GM23248 (cell line): Measurements from ENCODE around the gene CMIP. TPM values are rescaled to one million over a fixed set of nuclear protein-coding genes. Genes with fewer than 3 reads are reported as not detected.

ENCODE experiments used
- DNase-seq: peaks from one replicate; pipeline ENCODE4 v3.0.0-alpha.2; 2015
- H2AFZ ChIP-seq: fragments of 200-600 bp; sonication (generic); 2 replicates; pipeline ENCODE4 v1.6.1; 2016; ENCODE audit warnings: antibody characterized with exemption
- H3F3A ChIP-seq: fragments of 200-600 bp; sonication (generic); 2 replicates; pipeline ENCODE4 v1.6.1; 2016; ENCODE audit warnings: mild to moderate bottlenecking, antibody characterized with exemption, mixed run types; ENCODE audit not compliant: insufficient read depth
- H3K27ac ChIP-seq: fragments of 200-600 bp; sonication (generic); 2 replicates; pipeline ENCODE4 v1.5.1; 2016; ENCODE audit warnings: mild to moderate bottlenecking
- H3K27me3 ChIP-seq: fragments of 200-600 bp; sonication (generic); replicated peaks from 2 replicates; pipeline ENCODE4 v1.6.1; 2016; ENCODE audit warnings: mild to moderate bottlenecking; ENCODE audit not compliant: insufficient read depth
- H3K36me3 ChIP-seq: fragments of 200-600 bp; sonication (generic); 2 replicates; pipeline ENCODE4 v1.6.1; 2016; ENCODE audit warnings: low read depth, mild to moderate bottlenecking
- H3K4me1 ChIP-seq: fragments of 200-600 bp; sonication (generic); 2 replicates; pipeline ENCODE4 v1.6.1; 2016; ENCODE audit warnings: mild to moderate bottlenecking; ENCODE audit not compliant: insufficient read depth
- H3K4me2 ChIP-seq: fragments of 200-600 bp; sonication (generic); one replicate; pipeline ENCODE4 v1.6.1; 2016; ENCODE audit warnings: mild to moderate bottlenecking; ENCODE audit not compliant: unreplicated experiment
- H3K4me3 ChIP-seq: fragments of 200-600 bp; sonication (generic); 2 replicates; pipeline ENCODE4 v1.5.1; 2016; ENCODE audit warnings: mild to moderate bottlenecking
- H3K79me2 ChIP-seq: fragments of 200-600 bp; sonication (generic); 2 replicates; pipeline ENCODE4 v1.6.1; 2016; ENCODE audit warnings: mild to moderate bottlenecking; ENCODE audit not compliant: insufficient read depth
- H3K9ac ChIP-seq: fragments of 200-600 bp; sonication (generic); 2 replicates; pipeline ENCODE4 v1.6.1; 2016; ENCODE audit warnings: mild to moderate bottlenecking
- H3K9me2 ChIP-seq: fragments of 200-600 bp; sonication (generic); 2 replicates; pipeline ENCODE4 v1.6.1; 2016; ENCODE audit warnings: mixed run types, mild to moderate bottlenecking, moderate library complexity; ENCODE audit not compliant: insufficient read depth
- H3K9me3 ChIP-seq: fragments of 200-600 bp; sonication (generic); one replicate; pipeline ENCODE4 v1.6.1; 2017; ENCODE audit warnings: low read depth
- H4K20me1 ChIP-seq: fragments of 200-600 bp; sonication (generic); 2 replicates; pipeline ENCODE4 v1.6.0; 2016; ENCODE audit not compliant: insufficient read depth
- EZH2 ChIP-seq: fragments of 200-600 bp; sonication (generic); IDR thresholded peaks from 2 replicates; pipeline ENCODE4 v1.6.1; 2018; ENCODE audit warnings: antibody characterized with exemption, mild to moderate bottlenecking; ENCODE audit not compliant: insufficient read depth, poor library complexity, severe bottlenecking
- EZH2phosphoT487 ChIP-seq: fragments of 200-600 bp; sonication (generic); IDR thresholded peaks from 2 replicates; pipeline ENCODE4 v1.6.1; 2018; ENCODE audit warnings: antibody characterized with exemption, moderate library complexity, mild to moderate bottlenecking, low read depth; ENCODE audit not compliant: insufficient read depth
- WGBS, 2 experiments: methylation state at CpG; one replicate each; pipeline ENCODE4 v1.1.6; 2015 to 2017; ENCODE audit warnings: low lambda C conversion rate in 2 of 2, low coverage in 1 of 2; ENCODE audit errors: missing lambda C conversion rate in 2 of 2; 5-methylcytosine and 5-hydroxymethylcytosine counted together
- in situ Hi-C: fragments of 300-500 bp; cut with MboI; formaldehyde crosslinking; loops from 2 replicates; pipeline ENCODE4 v1.15.0; 2020
- polyA plus RNA-seq: library from polyadenylated mRNA; unstranded; fragments of >200 nt; fragmentation: Nextera tagmentation; extraction: Ambion mirVana; gene quantifications from 2 replicates; pipeline ENCODE4 v1.2.1, GENCODE V29; 2016
- total RNA-seq: library from RNA; depleted of rRNA; stranded (reverse); fragments of >200 nt; shearing (Covaris generic); gene quantifications from 2 replicates; pipeline ENCODE4 v1.2.3, GENCODE V29; 2014

Gene CMIP
- total and polyA plus RNA-seq, 2 experiments from 2014 or later, result 1.5 to 9.5 TPM

- H3K79me2 ChIP-seq, result peaks cover 60% of the 10 kb centered on the region
- WGBS, 2 experiments, result 87 to 91% methylated on average over 11 of the region's 11 CpGs
- H3K36me3 ChIP-seq, result no peaks in the 10 kb centered on the region
- no peak for TF ChIP-seq EZH2phosphoT487
- TF ChIP-seq EZH2, result no peak
- H3K27ac ChIP-seq, result no peak overlapping the region
- no peak overlapping the region for H3K4me3 ChIP-seq
- no peak overlapping the region for H3K9ac ChIP-seq
- H3F3A ChIP-seq, result no peaks in the 10 kb centered on the region
- H4K20me1 ChIP-seq, result no peaks in the 10 kb centered on the region
- in situ Hi-C loops, result no loop called here
- H3K4me1 ChIP-seq, result no peaks in the 10 kb centered on the region
- H2AFZ ChIP-seq, result no peak overlapping the region
- H3K4me2 ChIP-seq, result no peak overlapping the region
- H3K9me2 ChIP-seq, result no peaks in the 10 kb centered on the region
- H3K27me3 ChIP-seq, result no peaks in the 10 kb centered on the region
- H3K9me3 ChIP-seq, result no peaks in the 10 kb centered on the region
- no peak for DNase-seq
These were observed 147.8 kb downstream of the CMIP start for GRCh38 chr16:81592353-81592866.

GRCh38 chr16:81593481-81593880 lies 148.9 kb downstream of the CMIP start:
- WGBS, 2 experiments, result 94 to 97% methylated on average over 16 of the region's 16 CpGs

GRCh38 chr16:81595629-81596292 lies 151.2 kb downstream of the CMIP start:
- in situ Hi-C loops, result no loop called here
- no peak overlapping the region for H3K9ac ChIP-seq
- TF ChIP-seq EZH2phosphoT487, result no peak
- TF ChIP-seq EZH2, result no peak
- peak; percentile 52 for DNase-seq
- no peak overlapping the region for H3K4me2 ChIP-seq
- H3K27me3 ChIP-seq, result no peaks in the 10 kb centered on the region
- H3K9me2 ChIP-seq, result no peaks in the 10 kb centered on the region
- H4K20me1 ChIP-seq, result no peaks in the 10 kb centered on the region
- H3F3A ChIP-seq, result no peaks in the 10 kb centered on the region
- H2AFZ ChIP-seq, result no peak overlapping the region
- peaks cover 10% of the 10 kb centered on the region for H3K4me1 ChIP-seq
- 95% methylated on average over 9 of the region's 9 CpGs for WGBS, 2 experiments
- H3K27ac ChIP-seq, result no peak overlapping the region
- no peaks in the 10 kb centered on the region for H3K36me3 ChIP-seq
- no peaks in the 10 kb centered on the region for H3K9me3 ChIP-seq
- H3K4me3 ChIP-seq, result no peak overlapping the region
- peaks cover 76% of the 10 kb centered on the region for H3K79me2 ChIP-seq

More at GRCh38 chr16:81593481-81593880, 148.9 kb downstream of the CMIP start:
- Histone ChIP-seq H3K4me1 (no peaks in the 10 kb centered on the region), H2AFZ (no peak overlapping the region), H3K79me2 (peaks cover 67% of the 10 kb centered on the region), H3K4me3 (no peak overlapping the region), H3K9me3 (no peaks in the 10 kb centered on the region), H3K36me3 (no peaks in the 10 kb centered on the region), H3K27me3 (no peaks in the 10 kb centered on the region), H3K9me2 (no peaks in the 10 kb centered on the region), H4K20me1 (no peaks in the 10 kb centered on the region), H3K4me2 (no peak overlapping the region), H3K27ac (no peak overlapping the region), H3K9ac (no peak overlapping the region), H3F3A (no peaks in the 10 kb centered on the region)
- in situ Hi-C loops, result no loop called here
- no peak for TF ChIP-seq EZH2phosphoT487
- no peak for TF ChIP-seq EZH2
- no peak for DNase-seq

GRCh38 chr16:81597079-81597658 lies 152.6 kb downstream of the CMIP start:
- Histone ChIP-seq H3K27me3 (no peaks in the 10 kb centered on the region), H3K9me2 (no peaks in the 10 kb centered on the region), H4K20me1 (no peaks in the 10 kb centered on the region)

More at GRCh38 chr16:81597079-81597658, 152.6 kb downstream of the CMIP start:
- no peak for TF ChIP-seq EZH2
- no peak for TF ChIP-seq EZH2phosphoT487
- no peak for DNase-seq
- Histone ChIP-seq H3K9ac (no peak overlapping the region), H3F3A (no peaks in the 10 kb centered on the region), H3K36me3 (no peaks in the 10 kb centered on the region), H3K4me3 (no peak overlapping the region), H3K9me3 (no peaks in the 10 kb centered on the region), H3K4me1 (peaks cover 13% of the 10 kb centered on the region), H3K27ac (no peak overlapping the region), H3K4me2 (no peak overlapping the region), H2AFZ (no peak overlapping the region), H3K79me2 (peaks cover 76% of the 10 kb centered on the region)
- 95 to 98% methylated on average over 3 to 5 of the region's 5 CpGs for WGBS, 2 experiments
- in situ Hi-C loops, result no loop called here
